ENCODE results near the gene BRAP. TPM values are rescaled to one million over a fixed set of nuclear protein-coding genes. Genes with fewer than 3 reads are reported as not detected.
"Not testable (repeated sequence)": the region's sequence is repeated elsewhere in the genome, so short reads cannot be mapped to it uniquely, and the experiment has no call there.

BRAP gene
- total and polyA plus RNA-seq, 7 donors = 13.5 to 34.6 (median 19.6) TPM

DNA sequence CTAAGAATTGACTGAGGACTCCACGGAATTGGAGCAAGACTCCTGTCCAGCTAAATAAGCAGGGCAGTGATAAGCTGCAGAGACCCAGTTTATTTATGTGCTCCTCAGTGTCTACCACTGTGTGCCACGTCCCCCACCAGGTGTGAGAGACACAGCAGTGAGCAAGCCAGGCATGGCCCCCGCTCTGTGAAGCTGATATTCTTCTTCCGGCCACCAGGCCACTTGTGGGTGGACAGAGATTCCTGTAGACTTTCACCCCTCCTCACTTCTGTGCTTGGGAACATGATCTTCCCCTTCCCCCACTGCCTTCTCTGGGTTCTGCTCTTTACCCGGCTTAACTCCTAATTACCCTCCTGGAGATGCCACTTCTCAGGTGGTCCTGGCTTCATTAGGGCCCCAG lies 21.3 kb downstream of the BRAP start:
- Histone ChIP-seq H3K9me3 (no peaks in the 10 kb centered on the region), H3K27ac (no peak overlapping the region), H3K4me3 (no peak overlapping the region), H3K27me3 (ENCODE audit: insufficient read depth in 3 of 3, low read length in 2 of 3) (no peaks in the 10 kb centered on the region), H3K4me1 (no peaks in the 10 kb centered on the region), H3K36me3 (ENCODE audit: insufficient read depth in 1 of 2, low read depth in 1 of 2) (peaks cover 6 to 98% of the 10 kb centered on the region in 2 donors)
- intact Hi-C loops (cut with DNase I) = no loop called here
- 65 to 84% (median 70%) methylated on average over 5 of the region's 5 CpGs for WGBS, 3 donors
- DNase-seq (no peak), ATAC-seq (peak in 2 of 4 donors; percentile 33 to 61)
- no peak for TF ChIP-seq CTCF (IDR thresholded peaks at IDR 0.05)

- peaks cover 6 to 99% of the 10 kb centered on the region in 2 donors for H3K36me3 ChIP-seq (ENCODE audit: insufficient read depth in 1 of 2, low read depth in 1 of 2)
- H3K27me3 ChIP-seq (ENCODE audit: insufficient read depth in 3 of 3, low read length in 2 of 3) = no peaks in the 10 kb centered on the region
- no peak overlapping the region for H3K4me3 ChIP-seq
- no peaks in the 10 kb centered on the region for H3K4me1 ChIP-seq
- no peak for DNase-seq
- no peaks in the 10 kb centered on the region for H3K9me3 ChIP-seq
- no peak overlapping the region for H3K27ac ChIP-seq
- 92 to 93% (median 92%) methylated on average over 4 of the region's 4 CpGs for WGBS, 3 donors
- no peak for ATAC-seq
- no peak for TF ChIP-seq CTCF (IDR thresholded peaks at IDR 0.05)
- intact Hi-C loops (cut with DNase I) = no loop called here
Measured at GRCh38 chr12:111656016-111656415, 29.7 kb downstream of the BRAP start.

DNA sequence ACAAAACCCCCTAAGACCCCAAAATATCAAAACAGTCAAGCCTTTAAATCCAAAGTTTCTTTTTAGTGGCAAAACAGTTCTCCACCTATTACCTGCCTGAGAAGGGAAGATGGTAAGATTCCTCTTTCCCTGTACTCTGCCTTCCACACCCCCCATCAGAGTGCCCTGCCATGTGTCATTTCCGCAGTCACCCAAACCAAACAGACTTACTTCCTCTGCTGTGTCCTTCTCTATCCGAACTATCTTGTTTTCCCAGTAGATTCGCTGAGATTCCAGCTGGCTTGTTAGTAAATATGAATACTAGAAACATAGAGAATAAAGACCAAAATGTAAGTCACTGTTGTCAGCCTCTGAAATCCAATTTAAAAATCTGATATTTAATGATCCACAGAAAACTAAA lies 30.4 kb downstream of the BRAP start:
- intact Hi-C loops (cut with DNase I) = no loop called here
- H3K27me3 ChIP-seq (ENCODE audit: insufficient read depth in 3 of 3, low read length in 2 of 3) = no peaks in the 10 kb centered on the region
- H3K27ac ChIP-seq = no peak overlapping the region
- WGBS, 3 donors = 91 to 93% (median 92%) methylated on average over 3 of the region's 3 CpGs
- H3K36me3 ChIP-seq (ENCODE audit: insufficient read depth in 1 of 2, low read depth in 1 of 2) = peaks cover 6 to 99% of the 10 kb centered on the region in 2 donors
- TF ChIP-seq CTCF (IDR thresholded peaks at IDR 0.05) = no peak
- DNase-seq (no peak), ATAC-seq (no peak)
- H3K9me3 ChIP-seq = no peaks in the 10 kb centered on the region
- no peaks in the 10 kb centered on the region for H3K4me1 ChIP-seq
- H3K4me3 ChIP-seq = no peak overlapping the region

- Histone ChIP-seq H3K9me3 (no peaks in the 10 kb centered on the region), H3K4me1 (no peaks in the 10 kb centered on the region), H3K4me3 (no peak overlapping the region), H3K36me3 (ENCODE audit: insufficient read depth in 1 of 2, low read depth in 1 of 2) (peaks cover 3 to 99% of the 10 kb centered on the region in 2 donors), H3K27ac (no peak overlapping the region), H3K27me3 (ENCODE audit: insufficient read depth in 3 of 3, low read length in 2 of 3) (no peaks in the 10 kb centered on the region)
- TF ChIP-seq CTCF (IDR thresholded peaks at IDR 0.05) = no peak
- intact Hi-C loops (cut with DNase I) = no loop called here
- ATAC-seq (no peak), DNase-seq (no peak)
- WGBS, 3 donors = 83 to 87% (median 86%) methylated on average over 6 of the region's 6 CpGs
Measured at GRCh38 chr12:111653596-111653995, 32.2 kb downstream of the BRAP start.

DNA sequence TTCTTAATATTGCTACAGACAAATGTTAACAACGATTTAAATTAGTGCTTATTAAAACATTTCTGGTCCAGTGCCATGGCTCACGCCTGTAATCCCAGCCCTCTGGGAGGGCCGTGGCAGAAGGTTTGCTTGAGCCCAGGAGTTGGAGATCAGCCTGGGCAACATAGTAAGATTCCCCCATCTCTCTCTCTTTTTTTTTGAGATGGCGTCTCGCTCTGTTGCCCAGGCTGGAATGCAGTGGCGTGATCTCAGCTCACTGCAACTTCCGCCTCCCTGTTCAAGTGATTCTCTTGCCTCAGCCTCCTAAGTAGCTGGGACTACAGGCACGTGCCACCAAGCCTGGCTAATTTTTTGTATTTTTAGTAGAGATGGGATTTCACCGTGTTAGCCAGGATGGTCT lies 33.2 kb downstream of the BRAP start:
- H3K9me3 ChIP-seq; H3K4me3 ChIP-seq; intact Hi-C loops (cut with DNase I); DNase-seq; H3K27ac ChIP-seq; H3K27me3 ChIP-seq (ENCODE audit: insufficient read depth in 3 of 3, low read length in 2 of 3); ATAC-seq; H3K4me1 ChIP-seq: not testable (repeated sequence)
- 90 to 93% (median 92%) methylated on average over 9 of the region's 9 CpGs for WGBS, 3 donors
- H3K36me3 ChIP-seq (ENCODE audit: insufficient read depth in 1 of 2, low read depth in 1 of 2) = peaks cover 3 to 98% of the 10 kb centered on the region in 2 donors

Measured in psoas muscle (tissue), 8 donors.